Left ventricle myocardium inferior (tissue), 1 donor: ENCODE measurements around the gene DHX8. TPM values are rescaled to one million over a fixed set of nuclear protein-coding genes. Genes with fewer than 3 reads are reported as not detected.
A peak's percentile ranks its signal among the peaks of the same experiment; 100 is the strongest.
"Not testable (repeated sequence)": the region's sequence is repeated elsewhere in the genome, so short reads cannot be mapped to it uniquely, and the experiment has no call there.

Experiments
- DNase-seq: peaks from one replicate; pipeline ENCODE4 v3.0.0-alpha.2; 2020
- H3K27ac ChIP-seq: fragments of 200-600 bp; replicated peaks from 2 replicates; pipeline ENCODE4 v1.8.0; 2021
- H3K27me3 ChIP-seq: fragments of 200-600 bp; 2 replicates; pipeline ENCODE4 v1.8.0; 2021; ENCODE audit warnings: low read depth
- H3K36me3 ChIP-seq: fragments of 200-600 bp; 2 replicates; pipeline ENCODE4 v1.8.0; 2021
- H3K4me1 ChIP-seq: fragments of 200-600 bp; 2 replicates; pipeline ENCODE4 v1.8.0; 2021
- H3K4me3 ChIP-seq: fragments of 200-600 bp; 2 replicates; pipeline ENCODE4 v1.8.0; 2021; ENCODE audit warnings: mild to moderate bottlenecking, moderate library complexity
- H3K9me3 ChIP-seq: fragments of 200-600 bp; replicated peaks from 2 replicates; pipeline ENCODE4 v1.8.0; 2021
- CTCF ChIP-seq: fragments of 200-600 bp; IDR thresholded peaks from 2 replicates; pipeline ENCODE4 v1.8.0; 2021; ENCODE audit warnings: antibody characterized with exemption, mild to moderate bottlenecking, borderline replicate concordance
- intact Hi-C: fragments of 100-400 bp; cut with micrococcal nuclease; formaldehyde crosslinking; loops from one replicate; pipeline ENCODE4 v1.11.0; 2022
- total RNA-seq: library from RNA; stranded (reverse); fragmentation: NEBNext Ultra II Directional; extraction: Animal tissue kit (Norgen Biotek cat#: 25700); gene quantifications from one replicate; pipeline ENCODE4 v1.2.1, GENCODE V29; 2021
- donor health status: DM: no; HTN: yes; CAD: no; lungs with severe emphysema.

DHX8 gene
- total RNA-seq, 1 donor from 2014 or later: 26.0 TPM

GRCh38 chr17:43471585-43472160 lies 12.1 kb upstream of the DHX8 start:
- Histone ChIP-seq H3K27me3 (no peaks in the 10 kb centered on the region), H3K9me3 (no peaks in the 10 kb centered on the region), H3K4me1 (peaks cover 19% of the 10 kb centered on the region), H3K4me3 (no peak overlapping the region), H3K27ac (no peak overlapping the region), H3K36me3 (no peaks in the 10 kb centered on the region)
- intact Hi-C loops: no loop called here
- TF ChIP-seq CTCF: no peak
- no peak for DNase-seq

GRCh38 chr17:43475494-43476089 lies 8.2 kb upstream of the DHX8 start:
- Histone ChIP-seq H3K27ac (no peak overlapping the region), H3K9me3 (no peaks in the 10 kb centered on the region), H3K27me3 (no peaks in the 10 kb centered on the region), H3K4me3 (no peak overlapping the region), H3K4me1 (no peaks in the 10 kb centered on the region), H3K36me3 (no peaks in the 10 kb centered on the region)
- intact Hi-C loops: no loop called here
- no peak for DNase-seq
- TF ChIP-seq CTCF: no peak

GRCh38 chr17:43476306-43476705 lies 7.5 kb upstream of the DHX8 start:
- intact Hi-C loops, H3K27ac ChIP-seq, H3K9me3 ChIP-seq, H3K4me1 ChIP-seq, H3K36me3 ChIP-seq, DNase-seq, H3K4me3 ChIP-seq, H3K27me3 ChIP-seq: not testable (repeated sequence)

GRCh38 chr17:43477832-43478634 lies 5.7 kb upstream of the DHX8 start:
- no peak for DNase-seq
- intact Hi-C loops: no loop called here
- H3K27me3 ChIP-seq: no peaks in the 10 kb centered on the region
- no peak for TF ChIP-seq CTCF
- no peaks in the 10 kb centered on the region for H3K9me3 ChIP-seq
- peaks cover 3% of the 10 kb centered on the region for H3K4me1 ChIP-seq
- H3K36me3 ChIP-seq: no peaks in the 10 kb centered on the region
- no peak overlapping the region for H3K4me3 ChIP-seq
- H3K27ac ChIP-seq: peak overlapping the region; percentile 5

GRCh38 chr17:43479948-43480347 lies 3.8 kb upstream of the DHX8 start:
- Histone ChIP-seq H3K4me3 (no peak overlapping the region), H3K27me3 (no peaks in the 10 kb centered on the region), H3K9me3 (no peaks in the 10 kb centered on the region), H3K27ac (no peak overlapping the region), H3K36me3 (no peaks in the 10 kb centered on the region), H3K4me1 (peaks cover 17% of the 10 kb centered on the region)
- no peak for TF ChIP-seq CTCF
- DNase-seq: no peak
- intact Hi-C loops: no loop called here
